K562 (cell line): ENCODE data around the gene GAMT. TPM values are rescaled to one million over a fixed set of nuclear protein-coding genes. Genes with fewer than 3 reads are reported as not detected.

Source experiments
- BCLAF1 ChIP-seq, 2 experiments: fragments of 450-650 bp in 1 of 2; IDR thresholded peaks; 2 replicates each; pipeline ENCODE4 v1.6.1; 2011 to 2017; ENCODE audit warnings: low read depth in 2 of 2, antibody characterized with exemption in 1 of 2, borderline replicate concordance in 1 of 2, low read length in 1 of 2, mild to moderate bottlenecking in 1 of 2, mixed read lengths in 1 of 2; ENCODE audit not compliant: control insufficient read depth in 1 of 2
- CCNT2 ChIP-seq: IDR thresholded peaks from 2 replicates; pipeline ENCODE4 v1.6.1; 2011; ENCODE audit warnings: borderline replicate concordance, low read depth, mild to moderate bottlenecking, moderate library complexity, mixed read lengths, low read length; ENCODE audit not compliant: insufficient read length; ENCODE audit errors: extremely low read depth
- DMBX1 ChIP-seq: fragments of 250-450 bp; sonication (Bioruptor Pico); IDR thresholded peaks from 2 replicates; pipeline ENCODE4 v1.8.0; 2022; ENCODE audit warnings: inconsistent platforms, mild to moderate bottlenecking, moderate library complexity, borderline replicate concordance
- E2F3 ChIP-seq: fragments of 250-450 bp; sonication (Bioruptor Pico); IDR thresholded peaks from 2 replicates; pipeline ENCODE4 v1.4.0; 2020; ENCODE audit warnings: mild to moderate bottlenecking
- E2F8 ChIP-seq: fragments of 450-650 bp; IDR thresholded peaks from 2 replicates; pipeline ENCODE4 v1.7.1; 2018; ENCODE audit warnings: mild to moderate bottlenecking, low read depth; ENCODE audit not compliant: partially characterized antibody
- HDAC8 ChIP-seq: fragments of 450-650 bp; IDR thresholded peaks from 2 replicates; pipeline ENCODE4 v1.6.1; 2016; ENCODE audit warnings: mild to moderate bottlenecking, missing genetic modification characterization, moderate library complexity, missing compliant biosample characterization
- JUNB ChIP-seq: fragments of 450-650 bp; formaldehyde crosslinking; conservative IDR thresholded peaks from 2 replicates; pipeline ENCODE4 v1.4.0; 2020; ENCODE audit warnings: mild to moderate bottlenecking
- MYNN ChIP-seq, 2 experiments: sonication (generic); formaldehyde crosslinking in 1 of 2; IDR thresholded peaks; 2 replicates each; pipeline versions ENCODE4 v1.5.0 to v1.6.1; 2016 to 2020; ENCODE audit warnings: antibody characterized with exemption in 1 of 2, missing genetic modification reagents in 1 of 2
- NBN ChIP-seq: fragments of 450-650 bp; IDR thresholded peaks from 2 replicates; pipeline ENCODE4 v1.6.1; 2016; ENCODE audit warnings: low read depth, mild to moderate bottlenecking
- RBM15 ChIP-seq: fragments of 200-400 bp; formaldehyde crosslinking; IDR thresholded peaks from 2 replicates; pipeline ENCODE4 v1.6.1; 2018; ENCODE audit warnings: mild to moderate bottlenecking, low read length, moderate library complexity; ENCODE audit not compliant: insufficient read depth
- SMARCE1 ChIP-seq: fragments of 450-650 bp; IDR thresholded peaks from 2 replicates; pipeline ENCODE4 v1.7.1; 2016; ENCODE audit warnings: mild to moderate bottlenecking
- SNAPC5 ChIP-seq: fragments of 250-450 bp; sonication (Bioruptor Pico); IDR thresholded peaks from 2 replicates; pipeline ENCODE4 v1.8.0; 2021; ENCODE audit warnings: moderate library complexity, mild to moderate bottlenecking, inconsistent platforms
- TFAP4 ChIP-seq: sonication (generic); formaldehyde crosslinking; IDR thresholded peaks from 2 replicates; pipeline ENCODE4 v1.8.0; 2022; ENCODE audit warnings: missing genetic modification reagents, mild to moderate bottlenecking, moderate library complexity, borderline replicate concordance
- VEZF1 ChIP-seq: fragments of 200-800 bp; sonication (Bioruptor generic); IDR thresholded peaks from 2 replicates; pipeline ENCODE4 v1.6.1; 2017; ENCODE audit warnings: missing genetic modification characterization, missing compliant biosample characterization
- ZNF175 ChIP-seq: fragments of 200-800 bp; sonication (Bioruptor generic); IDR thresholded peaks from 2 replicates; pipeline ENCODE4 v1.6.1; 2016; ENCODE audit warnings: low read depth, mild to moderate bottlenecking, missing genetic modification characterization, missing compliant biosample characterization
- ZNF197 ChIP-seq: fragments of 200-800 bp; sonication (Bioruptor generic); IDR thresholded peaks from 2 replicates; pipeline ENCODE4 v1.6.1; 2016; ENCODE audit warnings: low read depth, missing genetic modification characterization, missing compliant biosample characterization
- ZNF224 ChIP-seq: sonication (generic); formaldehyde crosslinking; IDR thresholded peaks from 2 replicates; pipeline ENCODE4 v1.8.0; 2022; ENCODE audit warnings: mild to moderate bottlenecking, missing genetic modification reagents
- ZNF778 ChIP-seq: fragments of 450-650 bp; formaldehyde crosslinking; IDR thresholded peaks from 2 replicates; pipeline ENCODE4 v1.4.0; 2020; ENCODE audit warnings: mild to moderate bottlenecking, moderate library complexity
- polyA plus RNA-seq, 8 experiments: library from polyadenylated mRNA; depleted of rRNA in 4 of 8; stranded (reverse) in 5 of 8; unstranded in 3 of 8; fragments of >200 nt; fragmentation: Nextera tagmentation in 2 of 8; fragmentation: Illumina TruSeq in 1 of 8; extraction: Ambion mirVana in 2 of 8; extraction: Trizol in 1 of 8; gene quantifications; 2 replicates each; pipeline versions ENCODE4 v1.2.1 to v1.2.3, GENCODE V29; 2011 to 2014; ENCODE audit warnings: inconsistent platforms in 1 of 8, missing spikeins in 1 of 8
- total RNA-seq, 7 experiments: library from RNA; depleted of rRNA in 6 of 7; stranded (reverse); fragments of >200 nt in 6 of 7; fragmentation: Illumina TruSeq in 2 of 7; extraction: Trizol in 2 of 7; gene quantifications; 2 replicates each; pipeline versions ENCODE4 v1.2.1 to v1.2.3, GENCODE V29; 2011 to 2021; ENCODE audit warnings: low replicate concordance in 1 of 7

The GAMT gene
- total and polyA plus RNA-seq, 9 of the 15 experiments (the other 6 are each of a cell fraction or from before 2014, with no cell fraction given): 1.3 to 35.3 (median 27.2) TPM

- TF ChIP-seq MYNN (IDR thresholded peaks at IDR 0.05): 0 out of 2 replicates have a peak, but pooled peaks have one; percentile 40
- TF ChIP-seq MYNN (CRISPR knock-in tag; IDR thresholded peaks at IDR 0.05): no peak
- no peak for TF ChIP-seq E2F8
- no peak for TF ChIP-seq JUNB (CRISPR knock-in tag)
- no peak for TF ChIP-seq HDAC8 (tag)
- TF ChIP-seq ZNF778 (CRISPR knock-in tag): no peak
- TF ChIP-seq ZNF175 (CRISPR knock-in tag): no peak
- no peak for TF ChIP-seq SMARCE1
- no peak for TF ChIP-seq DMBX1
- 0 out of 2 replicates have a peak, but pooled peaks have one; percentile 4 for TF ChIP-seq TFAP4 (CRISPR knock-in tag)
- TF ChIP-seq E2F3: no peak
- TF ChIP-seq RBM15: no peak
- TF ChIP-seq NBN: no peak
- TF ChIP-seq VEZF1 (CRISPR knock-in tag): 0 out of 2 replicates have a peak, but pooled peaks have one; percentile 6
- peak; percentile 16 for TF ChIP-seq CCNT2
- no peak for TF ChIP-seq ZNF197 (CRISPR knock-in tag)
- TF ChIP-seq BCLAF1 (IDR thresholded peaks at IDR 0.05; ENCODE audit: borderline replicate concordance in 1 of 2, control insufficient read depth in 1 of 2, low read depth in 2 of 2, low read length in 1 of 2): no peak
- no peak for TF ChIP-seq SNAPC5
- TF ChIP-seq ZNF224 (CRISPR knock-in tag): no peak
These were observed 5.1 kb downstream of the GAMT start (continued) for GRCh38 chr19:1396019-1396767.
